Panc1 (cell line): ENCODE results near the gene STARD9.

ENCODE experiments used
- POLR2AphosphoS5 ChIP-seq: IDR thresholded peaks from 2 replicates; pipeline ENCODE4 v1.6.1; 2012; ENCODE audit warnings: mild to moderate bottlenecking, low read depth, low read length, moderate library complexity
- SIN3A ChIP-seq: IDR thresholded peaks from 2 replicates; pipeline ENCODE4 v1.6.1; 2012; ENCODE audit warnings: low read depth, mild to moderate bottlenecking, low read length, moderate library complexity, borderline replicate concordance; ENCODE audit not compliant: insufficient read depth
- TCF7L2 ChIP-seq: IDR thresholded peaks from 2 replicates; pipeline ENCODE4 v1.6.1; 2011; ENCODE audit warnings: mild to moderate bottlenecking, low read depth, low read length, inconsistent platforms
- TF ChIP-seq, protein P1 (sequence below): fragments of 450-650 bp; IDR thresholded peaks from 2 replicates; pipeline ENCODE4 v1.5.1; 2017; ENCODE audit warnings: mild to moderate bottlenecking
- TF ChIP-seq, protein P2 (sequence below), 2 experiments: IDR thresholded peaks; 2 replicates each; pipeline ENCODE4 v1.6.1; 2011 to 2012; ENCODE audit warnings: low read depth in 2 of 2, control low read depth in 1 of 2, low read length in 1 of 2, mild to moderate bottlenecking in 1 of 2, moderate library complexity in 1 of 2; ENCODE audit not compliant: insufficient read depth in 1 of 2

DNA sequence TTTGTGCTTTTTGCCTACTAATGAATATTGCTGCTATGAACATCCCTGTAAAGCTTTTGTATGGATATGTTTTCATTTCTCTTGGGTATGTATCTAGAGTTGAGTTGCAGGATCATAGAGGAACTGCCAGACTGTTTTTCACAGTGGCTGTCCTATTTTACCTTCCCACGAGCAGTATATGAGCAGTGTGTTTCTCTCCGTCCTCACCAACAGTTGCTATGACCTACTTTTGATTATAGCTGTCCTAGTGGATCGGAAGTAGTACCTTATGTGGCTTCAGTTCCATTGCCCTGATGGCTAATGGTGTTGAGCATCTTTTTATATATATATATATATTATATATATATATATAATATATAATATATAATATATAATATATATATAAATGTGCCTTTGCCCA lies 136.3 kb downstream of the STARD9 start:
- TF ChIP-seq POLR2AphosphoS5 = no peak
- TF ChIP-seq, protein P1, sequence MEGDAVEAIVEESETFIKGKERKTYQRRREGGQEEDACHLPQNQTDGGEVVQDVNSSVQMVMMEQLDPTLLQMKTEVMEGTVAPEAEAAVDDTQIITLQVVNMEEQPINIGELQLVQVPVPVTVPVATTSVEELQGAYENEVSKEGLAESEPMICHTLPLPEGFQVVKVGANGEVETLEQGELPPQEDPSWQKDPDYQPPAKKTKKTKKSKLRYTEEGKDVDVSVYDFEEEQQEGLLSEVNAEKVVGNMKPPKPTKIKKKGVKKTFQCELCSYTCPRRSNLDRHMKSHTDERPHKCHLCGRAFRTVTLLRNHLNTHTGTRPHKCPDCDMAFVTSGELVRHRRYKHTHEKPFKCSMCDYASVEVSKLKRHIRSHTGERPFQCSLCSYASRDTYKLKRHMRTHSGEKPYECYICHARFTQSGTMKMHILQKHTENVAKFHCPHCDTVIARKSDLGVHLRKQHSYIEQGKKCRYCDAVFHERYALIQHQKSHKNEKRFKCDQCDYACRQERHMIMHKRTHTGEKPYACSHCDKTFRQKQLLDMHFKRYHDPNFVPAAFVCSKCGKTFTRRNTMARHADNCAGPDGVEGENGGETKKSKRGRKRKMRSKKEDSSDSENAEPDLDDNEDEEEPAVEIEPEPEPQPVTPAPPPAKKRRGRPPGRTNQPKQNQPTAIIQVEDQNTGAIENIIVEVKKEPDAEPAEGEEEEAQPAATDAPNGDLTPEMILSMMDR = no peak
- TF ChIP-seq SIN3A = no peak
- TF ChIP-seq, protein P2, sequence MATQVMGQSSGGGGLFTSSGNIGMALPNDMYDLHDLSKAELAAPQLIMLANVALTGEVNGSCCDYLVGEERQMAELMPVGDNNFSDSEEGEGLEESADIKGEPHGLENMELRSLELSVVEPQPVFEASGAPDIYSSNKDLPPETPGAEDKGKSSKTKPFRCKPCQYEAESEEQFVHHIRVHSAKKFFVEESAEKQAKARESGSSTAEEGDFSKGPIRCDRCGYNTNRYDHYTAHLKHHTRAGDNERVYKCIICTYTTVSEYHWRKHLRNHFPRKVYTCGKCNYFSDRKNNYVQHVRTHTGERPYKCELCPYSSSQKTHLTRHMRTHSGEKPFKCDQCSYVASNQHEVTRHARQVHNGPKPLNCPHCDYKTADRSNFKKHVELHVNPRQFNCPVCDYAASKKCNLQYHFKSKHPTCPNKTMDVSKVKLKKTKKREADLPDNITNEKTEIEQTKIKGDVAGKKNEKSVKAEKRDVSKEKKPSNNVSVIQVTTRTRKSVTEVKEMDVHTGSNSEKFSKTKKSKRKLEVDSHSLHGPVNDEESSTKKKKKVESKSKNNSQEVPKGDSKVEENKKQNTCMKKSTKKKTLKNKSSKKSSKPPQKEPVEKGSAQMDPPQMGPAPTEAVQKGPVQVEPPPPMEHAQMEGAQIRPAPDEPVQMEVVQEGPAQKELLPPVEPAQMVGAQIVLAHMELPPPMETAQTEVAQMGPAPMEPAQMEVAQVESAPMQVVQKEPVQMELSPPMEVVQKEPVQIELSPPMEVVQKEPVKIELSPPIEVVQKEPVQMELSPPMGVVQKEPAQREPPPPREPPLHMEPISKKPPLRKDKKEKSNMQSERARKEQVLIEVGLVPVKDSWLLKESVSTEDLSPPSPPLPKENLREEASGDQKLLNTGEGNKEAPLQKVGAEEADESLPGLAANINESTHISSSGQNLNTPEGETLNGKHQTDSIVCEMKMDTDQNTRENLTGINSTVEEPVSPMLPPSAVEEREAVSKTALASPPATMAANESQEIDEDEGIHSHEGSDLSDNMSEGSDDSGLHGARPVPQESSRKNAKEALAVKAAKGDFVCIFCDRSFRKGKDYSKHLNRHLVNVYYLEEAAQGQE (IDR thresholded peaks at IDR 0.05; ENCODE audit: insufficient read depth in 1 of 2, low read depth in 2 of 2, low read length in 1 of 2) = no peak
- no peak for TF ChIP-seq TCF7L2
